Kidney (tissue), 14 donors: ENCODE results near the gene MTCH2. TPM values are rescaled to one million over a fixed set of nuclear protein-coding genes. Genes with fewer than 3 reads are reported as not detected.

Source experiments
- DNase-seq, 5 donors: peaks; one replicate each; pipeline ENCODE4 v3.0.0-alpha.2; 2013 to 2020
- FAIRE-seq: peaks from 2 replicates; lab custom pipeline; 2012; peaks lifted over from hg19 to GRCh38; lab: Jason Lieb, UNC
- H3K27ac ChIP-seq, 2 donors: one replicate each; pipeline ENCODE4 v1.7.0; 2013; ENCODE audit warnings: low read depth in 2 of 2, low read length in 2 of 2, inconsistent platforms in 1 of 2
- H3K27me3 ChIP-seq: one replicate; pipeline ENCODE4 v1.7.1; 2013; ENCODE audit warnings: low read length, inconsistent platforms; ENCODE audit not compliant: control insufficient read depth, insufficient read depth
- H3K36me3 ChIP-seq, 3 donors: one replicate each; pipeline versions ENCODE4 v1.7.0 to v1.7.1; 2013; ENCODE audit warnings: low read length in 3 of 3, control low read depth in 1 of 3, inconsistent platforms in 1 of 3; ENCODE audit not compliant: insufficient read depth in 3 of 3, control insufficient read depth in 2 of 3
- H3K4me1 ChIP-seq, 3 donors: one replicate each; pipeline versions ENCODE4 v1.7.0 to v1.7.1; 2013; ENCODE audit warnings: low read length in 3 of 3, inconsistent platforms in 1 of 3, low read depth in 1 of 3; ENCODE audit not compliant: control insufficient read depth in 2 of 3, insufficient read depth in 2 of 3
- H3K4me3 ChIP-seq, 3 donors: one replicate each; pipeline versions ENCODE4 v1.7.0 to v1.8.1; 2013; ENCODE audit warnings: low read length in 3 of 3, control low read depth in 1 of 3, inconsistent platforms in 1 of 3
- H3K9ac ChIP-seq, 3 donors: one replicate each; pipeline versions ENCODE4 v1.7.0 to v1.7.1; 2013; ENCODE audit warnings: low read length in 3 of 3, control low read depth in 1 of 3, inconsistent platforms in 1 of 3
- H3K9me3 ChIP-seq, 3 donors: one replicate each; pipeline versions ENCODE4 v1.7.0 to v1.7.1; 2013; ENCODE audit warnings: low read length in 3 of 3, control low read depth in 1 of 3, inconsistent platforms in 1 of 3; ENCODE audit not compliant: control insufficient read depth in 2 of 3, insufficient read depth in 1 of 3
- CTCF ChIP-seq: IDR thresholded peaks from 3 replicates; pipeline ENCODE4 v1.5.1; 2012; ENCODE audit warnings: mild to moderate bottlenecking, moderate library complexity, borderline replicate concordance; ENCODE audit not compliant: insufficient read depth; ENCODE audit errors: extremely low read depth
- intact Hi-C: fragments of 100-400 bp; cut with DNase I; formaldehyde crosslinking; loops from one replicate; pipeline ENCODE4 v1.11.1; 2022
- polyA plus RNA-seq: library from polyadenylated mRNA; stranded (reverse); fragments of 350-450 nt; fragmentation: Illumina TruSeq; extraction: RNeasy Lipid Tissue Mini Kit (QIAGEN cat#74804); gene quantifications from one replicate; pipeline ENCODE4 v1.2.3, GENCODE V29; 2014; ENCODE audit warnings: low read depth, low replicate concordance; ENCODE audit not compliant: insufficient read depth
- total RNA-seq: library from RNA; stranded (reverse); fragmentation: NEBNext Ultra II Directional; extraction: Animal tissue kit (Norgen Biotek cat#: 25700); gene quantifications from one replicate; pipeline ENCODE4 v1.2.1, GENCODE V29; 2021
- donor health status: control.
- donor health status: control.
- donor health status: control.
- donor health status: control.
- donor health status: control.
- donor health status: DM: yes; HTN: yes; CAD: no.
- donor health status: Normal renal cell carcinoma (clear cell type).

Gene MTCH2
- total and polyA plus RNA-seq, 2 donors from 2014 or later, result 85.3 to 201 TPM

DNA sequence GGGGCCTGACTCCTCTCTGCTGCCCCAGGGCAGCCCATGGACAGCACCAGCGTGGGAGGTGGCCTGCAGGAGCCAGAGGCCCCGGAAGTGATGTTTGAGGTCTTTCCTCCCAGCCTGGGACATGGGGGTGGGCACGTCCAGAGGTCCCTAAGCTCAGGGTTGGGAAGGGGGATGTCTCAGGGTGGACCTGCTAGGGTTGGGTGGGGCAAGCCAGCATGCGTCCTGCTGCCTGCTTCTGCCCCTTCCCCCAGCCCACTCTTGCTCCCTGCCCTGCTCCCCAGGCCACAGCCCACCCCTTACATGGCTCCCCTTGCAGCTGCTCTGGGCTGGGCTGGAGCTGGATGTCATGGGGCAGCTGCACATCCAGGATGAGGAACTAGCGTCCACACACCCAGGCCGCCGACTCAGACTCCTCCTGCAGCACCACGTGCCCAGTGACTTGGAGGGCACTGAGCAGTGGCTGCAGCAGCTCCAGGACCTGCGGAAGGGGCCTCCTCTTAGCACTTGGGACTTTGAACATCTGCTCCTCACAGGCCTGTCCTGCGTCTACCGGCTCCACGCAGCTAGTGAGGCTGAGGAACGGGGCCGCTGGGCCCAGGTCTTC, 54.5 kb downstream of the MTCH2 start:
- H3K9me3 ChIP-seq, result no peaks in the 10 kb centered on the region
- intact Hi-C loops, result no loop called here
- H3K9ac ChIP-seq, result no peak overlapping the region
- H3K27me3 ChIP-seq, result no peaks in the 10 kb centered on the region
- FAIRE-seq, result no peak
- H3K36me3 ChIP-seq, result peaks cover 0 to 14% (median 10%) of the 10 kb centered on the region in 3 donors
- no peak for TF ChIP-seq CTCF
- H3K27ac ChIP-seq, result no peak overlapping the region
- peaks cover 0 to 2% (median 0%) of the 10 kb centered on the region in 3 donors for H3K4me1 ChIP-seq
- H3K4me3 ChIP-seq, result no peak overlapping the region
- peak in 2 of 5 donors; percentile 35 to 73 for DNase-seq

GRCh38 chr11:47587039-47587716, 55.2 kb downstream of the MTCH2 start:
- Histone ChIP-seq H3K4me1 (peaks cover 0 to 2% (median 0%) of the 10 kb centered on the region in 3 donors), H3K27ac (no peak overlapping the region), H3K36me3 (peaks cover 3 to 20% (median 15%) of the 10 kb centered on the region in 3 donors), H3K27me3 (no peaks in the 10 kb centered on the region), H3K9ac (no peak overlapping the region), H3K9me3 (no peaks in the 10 kb centered on the region), H3K4me3 (no peak overlapping the region)
- intact Hi-C loops, result no loop called here
- no peak for TF ChIP-seq CTCF
- no peak for DNase-seq
- no peak for FAIRE-seq

- H3K27ac ChIP-seq, result no peak within 1 kb of the TSS
- peaks cover 8 to 29% (median 21%) of the 10 kb centered on the region in 3 donors for H3K36me3 ChIP-seq
Observed at GRCh38 chr11:47586098-47586855, 56.1 kb downstream of the MTCH2 start, which contains the start of gene FAM180B. FAM180B (plus strand) TSS chr11:47586678; CDS start chr11:47586769, 91 bp downstream.

More at GRCh38 chr11:47586098-47586855, 56.1 kb downstream of the MTCH2 start, which contains the start of gene FAM180B:
- intact Hi-C loops, result no loop called here
- peaks cover 0 to 2% (median 0%) of the 10 kb centered on the region in 3 donors for H3K4me1 ChIP-seq
- H3K27me3 ChIP-seq, result no peaks in the 10 kb centered on the region
- FAIRE-seq (no peak), DNase-seq (no peak)
- no peak within 1 kb of the TSS for H3K4me3 ChIP-seq
- no peak for TF ChIP-seq CTCF
- no peak within 1 kb of the TSS for H3K9ac ChIP-seq
- H3K9me3 ChIP-seq, result no peaks in the 10 kb centered on the region
